ENCODE data around the gene S100A13. TPM values are rescaled to one million over a fixed set of nuclear protein-coding genes. Genes with fewer than 3 reads are reported as not detected.
A peak's percentile ranks its signal among the peaks of the same experiment; 100 is the strongest.

The S100A13 gene
- total RNA-seq, 2 experiments from 2014 or later, result 3.9 to 4.2 TPM

GRCh38 chr1:153659656-153660055 is 32.4 kb upstream of the S100A13 start:
- DNase-seq, result no peak
- Mint-ChIP-seq H3K36me3 (ENCODE audit: low read depth) (peaks cover 37% of the 10 kb centered on the region), H3K27me3 (no peaks in the 10 kb centered on the region), H3K27ac (peak overlapping the region; percentile 54), H3K4me1 (peaks cover 19% of the 10 kb centered on the region), H3K9me3 (no peaks in the 10 kb centered on the region), H3K4me3 (peak overlapping the region; percentile 92)
- ChIA-PET POLR2A (no interaction called here), CTCF (interaction anchor here (1.0 to 1.7 kb wide), 3 partner anchors 8 to 12 kb away, joined by 3 to 6 read pairs (median 4); no protein-coding TSS in a partner anchor)

- peak overlapping the region; percentile 89 for H3K27ac Mint-ChIP-seq
- no peaks in the 10 kb centered on the region for H3K27me3 Mint-ChIP-seq
- peak overlapping the region; percentile 92 for H3K4me3 Mint-ChIP-seq
- no peak for DNase-seq
- peaks cover 19% of the 10 kb centered on the region for H3K4me1 Mint-ChIP-seq
- no peaks in the 10 kb centered on the region for H3K9me3 Mint-ChIP-seq
- POLR2A ChIA-PET, result interaction anchor here (0.6 to 1.2 kb wide), 2 partner anchors 25 to 557 kb away, joined by 4 to 6 read pairs; partner anchors contain the start of gene CHTOP
- CTCF ChIA-PET, result interaction anchor here (1.0 to 1.7 kb wide), 3 partner anchors 8 to 12 kb away, joined by 3 to 6 read pairs (median 4); no protein-coding TSS in a partner anchor
- peaks cover 32% of the 10 kb centered on the region for H3K36me3 Mint-ChIP-seq (ENCODE audit: low read depth)
Measured at GRCh38 chr1:153659175-153659534, 31.9 kb upstream of the S100A13 start.

GRCh38 chr1:153658400-153659174 is 31.3 kb upstream of the S100A13 start, which contains the start of gene SNAPIN:
SNAPIN (plus strand) TSS chr1:153658703; CDS start chr1:153658744, 41 bp downstream.
- Mint-ChIP-seq H3K36me3 (ENCODE audit: low read depth) (peaks cover 28% of the 10 kb centered on the region), H3K4me1 (peaks cover 19% of the 10 kb centered on the region), H3K27me3 (no peaks in the 10 kb centered on the region), H3K9me3 (no peaks in the 10 kb centered on the region), H3K27ac (peak within 1 kb of the TSS; percentile 89), H3K4me3 (peak within 1 kb of the TSS; percentile 92)
- ChIA-PET POLR2A (interaction anchor here (0.6 to 1.2 kb wide), 2 partner anchors 25 to 557 kb away, joined by 4 to 6 read pairs; partner anchors contain the start of gene CHTOP), CTCF (interaction anchor here (0.7 to 1.7 kb wide), 3 partner anchors 9 to 43 kb away, joined by 3 to 6 read pairs (median 4); no protein-coding TSS in a partner anchor)
- DNase-seq, result peak; percentile 93

GRCh38 chr1:153655333-153655732 is 28.0 kb upstream of the S100A13 start:
- H3K27me3 Mint-ChIP-seq, result no peaks in the 10 kb centered on the region
- no peak for DNase-seq
- peaks cover 16% of the 10 kb centered on the region for H3K4me1 Mint-ChIP-seq
- no peak overlapping the region for H3K27ac Mint-ChIP-seq
- H3K4me3 Mint-ChIP-seq, result no peak overlapping the region
- POLR2A ChIA-PET, result no interaction called here
- CTCF ChIA-PET, result interaction anchor here (1.7 kb wide), 1 partner anchor 18 kb away, joined by 5 read pairs; no protein-coding TSS in a partner anchor
- no peaks in the 10 kb centered on the region for H3K9me3 Mint-ChIP-seq
- H3K36me3 Mint-ChIP-seq (ENCODE audit: low read depth), result peaks cover 6% of the 10 kb centered on the region

GRCh38 chr1:153652805-153653500 is 25.6 kb upstream of the S100A13 start:
- Mint-ChIP-seq H3K27me3 (no peaks in the 10 kb centered on the region), H3K36me3 (ENCODE audit: low read depth) (no peaks in the 10 kb centered on the region), H3K4me1 (peaks cover 22% of the 10 kb centered on the region), H3K4me3 (no peak overlapping the region), H3K27ac (no peak overlapping the region), H3K9me3 (no peaks in the 10 kb centered on the region)
- ChIA-PET POLR2A (no interaction called here), CTCF (interaction anchor here (1.1 to 1.4 kb wide), 4 partner anchors 9 to 123 kb away, joined by 3 to 6 read pairs (median 4); partner anchors contain the start of genes S100A1, S100A13 and SLC27A3)
- no peak for DNase-seq

GRCh38 chr1:153651771-153652170 is 24.5 kb upstream of the S100A13 start:
- Mint-ChIP-seq H3K36me3 (ENCODE audit: low read depth) (peaks cover 8% of the 10 kb centered on the region), H3K27ac (no peak overlapping the region), H3K4me1 (peaks cover 30% of the 10 kb centered on the region), H3K9me3 (no peaks in the 10 kb centered on the region), H3K4me3 (no peak overlapping the region), H3K27me3 (no peaks in the 10 kb centered on the region)
- ChIA-PET POLR2A (no interaction called here), CTCF (interaction anchor here (1.0 to 1.3 kb wide), 4 partner anchors 12 to 26 kb away, joined by 3 to 7 read pairs (median 4); partner anchors contain the start of genes S100A1 and S100A13)
- DNase-seq, result no peak

- Mint-ChIP-seq H3K36me3 (ENCODE audit: low read depth) (peaks cover 27% of the 10 kb centered on the region), H3K9me3 (no peaks in the 10 kb centered on the region), H3K4me1 (peaks cover 47% of the 10 kb centered on the region), H3K27me3 (no peaks in the 10 kb centered on the region), H3K4me3 (peak overlapping the region; percentile 8), H3K27ac (peak overlapping the region; percentile 91)
- ChIA-PET POLR2A (no interaction called here), CTCF (interaction anchor here (0.5 to 1.2 kb wide), 3 partner anchors 14 to 177 kb away, joined by 3 read pairs; partner anchors contain the start of gene S100A13)
- DNase-seq, result no peak
Measured at GRCh38 chr1:153649863-153650235, 22.5 kb upstream of the S100A13 start.

- Mint-ChIP-seq H3K4me3 (peak overlapping the region; percentile 20), H3K27ac (peak overlapping the region; percentile 91), H3K27me3 (no peaks in the 10 kb centered on the region), H3K4me1 (peaks cover 50% of the 10 kb centered on the region), H3K36me3 (ENCODE audit: low read depth) (peaks cover 33% of the 10 kb centered on the region), H3K9me3 (no peaks in the 10 kb centered on the region)
- POLR2A ChIA-PET, result interaction anchor here (1.9 kb wide), 1 partner anchor 16 kb away, joined by 7 read pairs; the partner anchor contains the start of gene CHTOP
- CTCF ChIA-PET, result interaction anchor here (0.8 to 1.2 kb wide), 3 partner anchors 14 to 140 kb away, joined by 3 to 4 read pairs (median 3); partner anchors contain the start of gene S100A13
- DNase-seq, result peak; percentile 53
Measured at GRCh38 chr1:153649137-153649862, 22.0 kb upstream of the S100A13 start.

- H3K27ac Mint-ChIP-seq, result peak overlapping the region; percentile 54
- peaks cover 59% of the 10 kb centered on the region for H3K4me1 Mint-ChIP-seq
- H3K9me3 Mint-ChIP-seq, result no peaks in the 10 kb centered on the region
- POLR2A ChIA-PET, result interaction anchor here (0.6 to 1.9 kb wide), 2 partner anchors 14 to 257 kb away, joined by 3 to 7 read pairs; partner anchors contain the start of gene CHTOP
- peaks cover 45% of the 10 kb centered on the region for H3K36me3 Mint-ChIP-seq (ENCODE audit: low read depth)
- CTCF ChIA-PET, result interaction anchor here (0.7 to 2.3 kb wide), 6 partner anchors 8 to 139 kb away, joined by 3 to 6 read pairs (median 4); partner anchors contain the start of gene S100A13
- no peak overlapping the region for H3K4me3 Mint-ChIP-seq
- no peak for DNase-seq
- H3K27me3 Mint-ChIP-seq, result no peaks in the 10 kb centered on the region
Measured at GRCh38 chr1:153648000-153648643, 20.8 kb upstream of the S100A13 start.

GRCh38 chr1:153647346-153647714 is 20.0 kb upstream of the S100A13 start:
- Mint-ChIP-seq H3K4me3 (no peak overlapping the region), H3K27ac (no peak overlapping the region), H3K9me3 (no peaks in the 10 kb centered on the region), H3K4me1 (peaks cover 59% of the 10 kb centered on the region), H3K36me3 (ENCODE audit: low read depth) (peaks cover 52% of the 10 kb centered on the region), H3K27me3 (no peaks in the 10 kb centered on the region)
- ChIA-PET CTCF (interaction anchor here (1.0 to 2.3 kb wide), 2 partner anchors 9 to 12 kb away, joined by 3 to 6 read pairs; no protein-coding TSS in a partner anchor), POLR2A (interaction anchor here (0.6 to 1.9 kb wide), 2 partner anchors 14 to 258 kb away, joined by 3 to 7 read pairs; partner anchors contain the start of gene CHTOP)
- DNase-seq, result no peak

GRCh38 chr1:153646672-153647345 is 19.5 kb upstream of the S100A13 start:
- POLR2A ChIA-PET, result no interaction called here
- Mint-ChIP-seq H3K27ac (peak overlapping the region; percentile 43), H3K9me3 (no peaks in the 10 kb centered on the region), H3K27me3 (no peaks in the 10 kb centered on the region), H3K4me3 (no peak overlapping the region), H3K36me3 (ENCODE audit: low read depth) (peaks cover 58% of the 10 kb centered on the region), H3K4me1 (peaks cover 61% of the 10 kb centered on the region)
- DNase-seq, result no peak
- CTCF ChIA-PET, result interaction anchor here (1.0 to 2.3 kb wide), 2 partner anchors 10 to 11 kb away, joined by 3 to 6 read pairs; no protein-coding TSS in a partner anchor
